IMR-90 (cell line): ENCODE measurements around the gene FOXK2. TPM values are rescaled to one million over a fixed set of nuclear protein-coding genes. Genes with fewer than 3 reads are reported as not detected.

Experiments
- ATAC-seq: fragments of 200-7000 bp; cut with Tn5 transposase; 2 replicates; pipeline ENCODE4 v1.9.1; 2020; ENCODE audit warnings: low read depth, mild to moderate bottlenecking, moderate library complexity
- BruUV-seq: library from RNA; stranded (reverse); fragments of 400-500 nt; replicated peaks from 2 replicates; lab custom pipeline; 2021; lab: Mats Ljungman, UMichigan
- CTCF ChIA-PET: fragments of 300-600 bp; formaldehyde crosslinking; extraction: SDS; loops from one replicate; lab custom pipeline; 2021; ENCODE audit warnings: antibody characterized with exemption; lab: Yijun Ruan, JAX
- POLR2A ChIA-PET: fragments of 300-600 bp; sonication (Branson Sonifier 250); formaldehyde crosslinking; loops from one replicate; lab custom pipeline; 2022; ENCODE audit warnings: antibody characterized with exemption; ENCODE audit not compliant: unreplicated experiment; lab: Charles Lee
- DNase-seq: peaks from one replicate; pipeline ENCODE4 v3.0.0; 2013
- H2AFZ ChIP-seq: replicated peaks from 2 replicates; pipeline ENCODE3; 2013; ENCODE audit warnings: low read length, mild to moderate bottlenecking; ENCODE audit not compliant: poor library complexity
- H2AK5ac ChIP-seq: 2 replicates; pipeline ENCODE4 v1.6.1; 2013; ENCODE audit warnings: low read depth, low read length, inconsistent platforms
- H2AK9ac ChIP-seq: replicated peaks from 2 replicates; pipeline ENCODE3; 2013; ENCODE audit warnings: mild to moderate bottlenecking, low read depth, low read length, moderate library complexity; ENCODE audit not compliant: poor library complexity
- H2BK120ac ChIP-seq: 2 replicates; pipeline ENCODE4 v1.6.1; 2013; ENCODE audit warnings: low read depth, low read length, inconsistent platforms
- H2BK15ac ChIP-seq: 3 replicates; pipeline ENCODE4 v1.6.1; 2013; ENCODE audit warnings: low read depth, low read length, inconsistent platforms
- H2BK20ac ChIP-seq: 2 replicates; pipeline ENCODE4 v1.6.1; 2013; ENCODE audit warnings: low read depth, mild to moderate bottlenecking, inconsistent platforms, low read length, moderate library complexity
- H2BK5ac ChIP-seq: 2 replicates; pipeline ENCODE4 v1.6.1; 2013; ENCODE audit warnings: mild to moderate bottlenecking, low read depth, low read length, inconsistent platforms; ENCODE audit not compliant: poor library complexity, severe bottlenecking
- H3K14ac ChIP-seq: replicated peaks from 2 replicates; pipeline ENCODE4 v1.6.1; 2013; ENCODE audit warnings: low read depth, low read length, inconsistent platforms
- H3K18ac ChIP-seq: 2 replicates; pipeline ENCODE4 v1.6.1; 2013; ENCODE audit warnings: low read depth, low read length, control low read depth
- H3K23ac ChIP-seq: 2 replicates; pipeline ENCODE4 v1.6.1; 2013; ENCODE audit warnings: low read depth, low read length, inconsistent platforms
- H3K27ac ChIP-seq: 2 replicates; pipeline ENCODE4 v1.5.1; 2013; ENCODE audit warnings: mild to moderate bottlenecking, control low read depth, low read length; ENCODE audit not compliant: insufficient read depth
- H3K27me3 ChIP-seq: 2 replicates; pipeline ENCODE4 v1.6.1; 2013; ENCODE audit warnings: low read length; ENCODE audit not compliant: control insufficient read depth, insufficient read depth
- H3K36me3 ChIP-seq: 2 replicates; pipeline ENCODE4 v1.6.1; 2013; ENCODE audit warnings: low read length, mixed read lengths; ENCODE audit not compliant: control insufficient read depth, insufficient read depth
- H3K4ac ChIP-seq: 2 replicates; pipeline ENCODE4 v1.6.1; 2013; ENCODE audit warnings: low read depth, low read length, inconsistent platforms
- H3K4me1 ChIP-seq: 2 replicates; pipeline ENCODE4 v1.6.1; 2013; ENCODE audit warnings: low read length, mixed read lengths; ENCODE audit not compliant: control insufficient read depth, insufficient read depth
- H3K4me2 ChIP-seq: 2 replicates; pipeline ENCODE4 v1.6.1; 2013; ENCODE audit warnings: low read depth, mild to moderate bottlenecking, control low read depth, low read length, moderate library complexity
- H3K4me3 ChIP-seq: 2 replicates; pipeline ENCODE4 v1.5.1; 2013; ENCODE audit warnings: low read depth, mild to moderate bottlenecking, control low read depth, low read length, moderate library complexity; ENCODE audit not compliant: insufficient read depth
- H3K56ac ChIP-seq: 2 replicates; pipeline ENCODE4 v1.6.1; 2013; ENCODE audit warnings: low read length, inconsistent platforms; ENCODE audit not compliant: insufficient read depth; ENCODE audit errors: extremely low read depth
- H3K79me1 ChIP-seq, 2 experiments: 2 replicates each; pipeline ENCODE4 v1.6.1; 2013; ENCODE audit warnings: low read length in 2 of 2, inconsistent platforms in 1 of 2, low read depth in 1 of 2
- H3K9ac ChIP-seq: 2 replicates; pipeline ENCODE4 v1.6.1; 2013; ENCODE audit warnings: low read depth, low read length, control low read depth
- H3K9me1 ChIP-seq: 2 replicates; pipeline ENCODE4 v1.6.1; 2013; ENCODE audit warnings: low read length, inconsistent platforms; ENCODE audit not compliant: insufficient read depth
- H3K9me3 ChIP-seq: 2 replicates; pipeline ENCODE4 v1.6.1; 2013; ENCODE audit warnings: low read length; ENCODE audit not compliant: control insufficient read depth, insufficient read depth
- H4K20me1 ChIP-seq: 2 replicates; pipeline ENCODE4 v1.6.1; 2013; ENCODE audit warnings: low read length, inconsistent platforms; ENCODE audit not compliant: insufficient read depth
- H4K5ac ChIP-seq: 2 replicates; pipeline ENCODE4 v1.6.1; 2013; ENCODE audit warnings: mild to moderate bottlenecking, low read depth, low read length, control low read depth
- H4K8ac ChIP-seq, 2 experiments: 2 replicates each; pipeline ENCODE4 v1.6.1; 2013; ENCODE audit warnings: low read depth in 2 of 2, low read length in 2 of 2, control low read depth in 1 of 2, inconsistent platforms in 1 of 2
- H4K91ac ChIP-seq: 2 replicates; pipeline ENCODE4 v1.6.1; 2013; ENCODE audit warnings: low read depth, low read length, inconsistent platforms; ENCODE audit not compliant: insufficient read depth
- BHLHE40 ChIP-seq: fragments of 150-350 bp; IDR thresholded peaks from 2 replicates; pipeline ENCODE4 v1.6.1; 2016; ENCODE audit warnings: mild to moderate bottlenecking, low read depth, low read length
- CEBPB ChIP-seq: IDR thresholded peaks from 2 replicates; pipeline ENCODE4 v1.6.1; 2012; ENCODE audit warnings: low read depth, low read length, improper control_type of control experiment
- MAFK ChIP-seq: IDR thresholded peaks from 2 replicates; pipeline ENCODE4 v1.6.1; 2012; ENCODE audit warnings: low read depth, low read length, improper control_type of control experiment
- MAZ ChIP-seq: IDR thresholded peaks from 2 replicates; pipeline ENCODE4 v1.6.1; 2012; ENCODE audit warnings: low read depth, mild to moderate bottlenecking, low read length, improper control_type of control experiment, moderate library complexity, borderline replicate concordance
- MXI1 ChIP-seq: IDR thresholded peaks from 2 replicates; pipeline ENCODE4 v1.6.1; 2012; ENCODE audit warnings: low read depth, mild to moderate bottlenecking, low read length, moderate library complexity, borderline replicate concordance
- POLR2A ChIP-seq: IDR thresholded peaks from 2 replicates; pipeline ENCODE4 v1.6.1; 2012; ENCODE audit warnings: mild to moderate bottlenecking, low read depth, low read length
- RAD21 ChIP-seq: IDR thresholded peaks from 2 replicates; pipeline ENCODE4 v1.6.1; 2012; ENCODE audit warnings: low read length, improper control_type of control experiment
- RCOR1 ChIP-seq: IDR thresholded peaks from 2 replicates; pipeline ENCODE4 v1.6.1; 2012; ENCODE audit warnings: mild to moderate bottlenecking, low read length, improper control_type of control experiment; ENCODE audit not compliant: insufficient replicate concordance
- WGBS, 2 experiments: methylation state at CpG; one replicate each; pipeline versions ENCODE4 v1.1.5 to v1.1.7; 2013; ENCODE audit warnings: missing lambda C conversion rate in 2 of 2; ENCODE audit not compliant: insufficient read length in 1 of 2; ENCODE audit errors: extremely low coverage in 2 of 2; 5-methylcytosine and 5-hydroxymethylcytosine counted together
- dilution Hi-C: fragments of 300-500 bp; cut with HindIII; formaldehyde crosslinking; loops from one replicate; pipeline ENCODE4 v1.14.3; 2018; ENCODE audit warnings: low sequenced_read_pairs; ENCODE audit not compliant: unreplicated experiment
- in situ Hi-C: fragments of 300-500 bp; cut with MboI; formaldehyde crosslinking; loops from 3 replicates; pipeline ENCODE4 v1.14.3; 2019; ENCODE audit warnings: low sequenced_read_pairs, inconsistent platforms, mixed read lengths
- intact Hi-C: fragments of 100-400 bp; cut with micrococcal nuclease; formaldehyde crosslinking; loops from 2 replicates; pipeline ENCODE4 v1.10.0; 2022
- polyA plus RNA-seq, 3 experiments: library from polyadenylated mRNA; depleted of rRNA; stranded (reverse); fragments of >200 nt; gene quantifications; 2 replicates each; pipeline ENCODE4 v1.2.3, GENCODE V29; 2012; ENCODE audit warnings: low replicate concordance in 1 of 3
- total RNA-seq: library from RNA; depleted of rRNA; stranded (reverse); fragments of >200 nt; gene quantifications from 2 replicates; pipeline ENCODE4 v1.2.3, GENCODE V29; 2012

Gene FOXK2
- total and polyA plus RNA-seq, 2 of the 4 experiments (the other 2 are of a cell fraction) = 12.5 to 20.0 TPM

DNA sequence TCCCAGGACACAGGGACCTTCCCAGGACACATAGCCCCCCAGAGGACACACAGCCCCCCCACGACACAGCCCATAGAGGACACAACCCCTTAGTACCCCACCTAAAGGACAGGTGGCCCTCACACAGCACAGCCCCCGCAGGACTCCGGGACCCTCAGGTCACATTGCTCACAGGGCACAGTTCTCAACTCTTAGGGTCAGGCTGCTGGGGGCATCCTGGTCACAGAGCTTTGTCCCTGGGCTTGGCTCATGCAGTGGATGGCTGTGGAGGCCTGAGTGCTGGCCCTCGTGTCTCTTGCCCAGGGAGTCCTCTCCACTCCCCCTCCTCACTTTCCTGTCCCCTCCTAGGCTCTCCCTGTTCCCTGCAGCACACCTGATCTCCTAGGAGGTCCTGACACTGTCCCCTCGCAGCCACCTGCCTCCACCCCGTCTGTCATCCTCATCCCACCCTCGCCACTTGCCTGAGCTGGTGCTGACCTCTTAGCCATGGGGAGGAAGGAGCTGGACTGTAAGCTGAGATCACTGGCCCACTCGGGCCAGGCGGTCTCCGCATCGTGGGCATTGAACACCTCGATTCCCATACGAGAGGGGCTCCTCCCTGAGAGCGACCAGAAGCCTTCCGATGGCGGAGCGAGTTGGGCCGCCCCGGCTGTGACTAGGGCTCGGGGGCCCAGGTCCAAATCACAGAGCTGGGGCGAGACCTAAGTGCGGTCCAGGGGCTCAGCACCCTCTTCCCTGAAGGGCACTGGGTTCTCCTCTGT lies 130.1 kb downstream of the FOXK2 start:
- Histone ChIP-seq H3K14ac (no peak overlapping the region), H3K79me1 (peaks cover 3 to 14% of the 10 kb centered on the region in 2 experiments; a peak in 3 of 4 replicates), H4K5ac (no peak overlapping the region), H2BK120ac (no peak overlapping the region), H3K4me1 (peaks cover 5% of the 10 kb centered on the region; the same call in 1 of the 2 replicates), H2AK9ac (peak overlapping the region; percentile 97), H3K27me3 (no peaks in the 10 kb centered on the region), H4K8ac (peak overlapping the region in 1 of 2 experiments; percentile 100; a peak in 1 of 4 replicates), H4K20me1 (peaks cover 32% of the 10 kb centered on the region), H2BK5ac (no peak overlapping the region), H2BK20ac (no peak overlapping the region), H3K56ac (no peak overlapping the region), H2BK15ac (no peak overlapping the region), H3K36me3 (no peaks in the 10 kb centered on the region), H3K18ac (no peak overlapping the region), H2AK5ac (peak overlapping the region; percentile 84), H3K9ac (no peak overlapping the region), H3K9me3 (no peaks in the 10 kb centered on the region), H3K27ac (no peak overlapping the region), H4K91ac (peak overlapping the region; percentile 55; the same call in 1 of the 2 replicates), H2AFZ (peak overlapping the region; percentile 43), H3K4ac (peak overlapping the region; percentile 94; the same call in 1 of the 2 replicates), H3K23ac (no peak overlapping the region), H3K4me3 (no peak overlapping the region), H3K4me2 (no peak overlapping the region), H3K9me1 (peaks cover 4% of the 10 kb centered on the region)
- DNase-seq = no peak
- ChIA-PET CTCF (no interaction called here), POLR2A (no interaction called here)
- no peak for TF ChIP-seq BHLHE40
- no peak for TF ChIP-seq RAD21
- TF ChIP-seq MAFK = no peak
- no peak for TF ChIP-seq MAZ
- TF ChIP-seq RCOR1 = no peak
- no peak for TF ChIP-seq POLR2A
- TF ChIP-seq CEBPB = no peak
- TF ChIP-seq MXI1 = no peak
- WGBS, 2 experiments = 87% methylated on average over 17 of the region's 22 CpGs; no CpG with 5 or more reads in 1 of the 2 experiments
- BruUV-seq = no TSS peak
- in situ Hi-C loops = no loop called here
- dilution Hi-C loops = no loop called here
- ATAC-seq = no peak
- intact Hi-C loops = no loop called here
